Stimulated activated CD8-positive, alpha-beta memory T cell treated with anti-CD3 and anti-CD28 coated beads, Interleukin-4, amount 100 ng/mL, for 48 hours (primary cell): ENCODE results near the gene ADGRD2.

Experiments used
- DNase-seq: peaks from one replicate; pipeline ENCODE4 v3.0.0-alpha.2; 2020

ADGRD2 gene

GRCh38 chr9:124457079-124457886, 7.0 kb downstream of the ADGRD2 start:
- DNase-seq, result no peak

DNA sequence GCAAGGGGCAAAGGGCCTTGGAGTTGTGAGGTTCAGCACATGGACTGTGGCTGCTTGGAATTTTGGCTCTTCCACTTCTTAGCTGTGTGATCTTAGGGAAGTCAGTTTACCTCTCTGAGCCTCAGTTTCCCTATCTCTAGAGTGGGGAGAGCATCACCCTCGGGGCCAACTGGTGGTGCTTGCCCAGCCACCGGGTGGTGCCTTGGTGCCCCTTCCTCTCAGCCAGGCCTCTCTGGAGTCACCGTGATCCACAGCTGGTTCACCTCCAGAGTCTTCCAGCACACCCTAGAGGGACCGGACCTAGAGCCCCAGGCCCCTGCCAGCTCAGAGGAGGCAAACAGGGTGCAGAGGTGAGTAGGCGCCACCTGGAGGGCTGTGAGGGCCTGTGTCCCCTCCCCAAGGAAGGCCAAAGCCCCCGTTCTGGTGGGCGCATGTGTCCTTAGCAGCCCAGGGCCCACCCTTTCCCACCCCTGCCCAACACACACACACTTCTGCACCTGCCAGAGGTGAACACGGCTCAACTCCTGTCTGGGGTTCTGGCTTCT, 7.7 kb downstream of the ADGRD2 start:
- no peak for DNase-seq

- no peak for DNase-seq
These were observed 8.2 kb downstream of the ADGRD2 start for GRCh38 chr9:124458441-124458840.

DNA sequence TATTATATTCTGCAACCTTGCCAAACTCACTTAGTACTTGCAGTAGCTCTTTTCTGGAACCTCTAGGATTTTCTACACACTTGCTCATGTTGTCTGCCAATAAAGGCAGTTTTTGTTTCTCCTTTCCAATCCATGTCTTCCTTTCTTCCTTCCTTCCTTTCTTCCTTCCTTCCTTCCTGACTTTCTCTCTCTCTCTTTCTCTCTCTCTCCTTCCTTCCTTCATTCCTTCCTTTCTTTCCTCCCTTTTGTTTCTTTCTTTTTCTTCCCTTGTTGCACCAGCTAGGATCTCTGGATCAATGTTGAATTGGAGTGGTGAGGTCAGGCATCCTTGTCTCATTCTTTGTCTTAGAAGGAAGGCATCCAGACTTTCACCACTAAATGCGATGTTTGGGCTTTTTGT, 12.5 kb downstream of the ADGRD2 start:
- no peak for DNase-seq

- no peak for DNase-seq
These were observed 15.5 kb downstream of the ADGRD2 start for GRCh38 chr9:124465736-124466135.

DNA sequence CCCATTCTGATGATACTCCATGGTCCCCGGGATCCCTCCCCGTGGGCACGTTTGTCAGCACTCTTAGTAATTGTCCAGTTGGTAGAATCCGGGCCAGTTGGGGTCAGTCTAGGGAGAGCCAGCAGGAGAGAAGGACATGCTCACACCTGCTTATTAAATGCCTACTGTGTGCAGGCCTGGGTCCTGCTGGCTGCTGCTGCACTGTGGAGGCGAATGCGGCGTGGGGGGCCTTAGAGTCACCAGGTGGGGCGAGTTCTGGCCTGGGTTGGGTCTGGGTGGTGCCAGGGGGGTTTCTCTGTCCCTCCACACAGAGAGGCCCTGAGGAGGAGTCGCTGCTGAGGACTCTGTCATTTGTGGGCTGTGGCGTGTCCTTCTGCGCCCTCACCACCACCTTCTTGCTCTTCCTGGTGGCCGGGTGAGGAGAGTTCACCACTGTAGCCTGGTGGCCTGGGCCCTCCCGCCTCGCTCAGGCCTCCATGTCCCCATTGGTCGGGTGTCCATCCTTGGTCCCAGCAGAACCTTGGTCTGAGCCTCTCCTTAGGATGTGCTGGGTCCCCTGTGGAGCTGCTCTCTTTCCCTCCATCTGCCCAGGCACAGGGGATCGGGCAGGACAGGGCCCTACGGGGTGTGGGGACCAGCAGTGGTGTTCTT, 17.3 kb downstream of the ADGRD2 start:
- no peak for DNase-seq

- no peak for DNase-seq
These were observed 17.9 kb downstream of the ADGRD2 start for GRCh38 chr9:124468061-124468740.

DNA sequence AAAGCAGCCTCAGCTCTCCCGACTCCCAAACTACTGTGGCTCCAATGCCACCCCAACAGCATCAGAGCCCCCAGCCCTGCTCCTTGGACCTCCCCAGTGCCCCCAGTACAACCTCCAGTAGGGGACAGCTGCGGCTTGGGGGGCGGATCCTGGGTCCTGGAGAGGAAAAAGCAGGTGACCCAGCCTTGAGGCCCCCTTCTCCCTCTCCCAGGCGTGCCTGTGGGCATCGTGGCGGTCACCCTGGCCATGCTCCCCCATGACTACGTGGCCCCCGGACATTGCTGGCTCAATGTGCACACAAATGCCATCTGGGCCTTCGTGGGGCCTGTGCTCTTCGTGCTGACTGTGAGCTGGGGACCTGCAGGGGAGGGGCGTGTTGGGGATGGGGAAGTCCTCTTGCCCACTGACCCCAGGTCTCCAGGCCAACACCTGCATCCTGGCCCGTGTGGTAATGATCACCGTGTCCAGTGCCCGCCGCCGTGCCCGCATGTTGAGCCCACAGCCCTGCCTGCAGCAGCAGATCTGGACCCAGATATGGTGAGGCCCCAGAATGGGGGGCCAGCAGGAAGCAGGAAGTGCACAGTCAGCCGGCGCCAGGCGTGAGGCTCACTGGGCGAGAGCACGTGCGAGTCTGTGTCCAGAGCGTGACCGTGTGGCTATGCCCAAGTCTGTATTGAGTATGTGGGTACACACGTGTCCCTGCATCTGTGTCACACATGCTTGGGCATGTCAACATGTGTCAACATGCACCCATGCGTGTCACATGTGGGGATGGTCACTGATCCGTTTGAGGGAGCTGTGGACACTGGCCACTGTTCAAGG, 19.0 kb downstream of the ADGRD2 start:
- no peak for DNase-seq

DNA sequence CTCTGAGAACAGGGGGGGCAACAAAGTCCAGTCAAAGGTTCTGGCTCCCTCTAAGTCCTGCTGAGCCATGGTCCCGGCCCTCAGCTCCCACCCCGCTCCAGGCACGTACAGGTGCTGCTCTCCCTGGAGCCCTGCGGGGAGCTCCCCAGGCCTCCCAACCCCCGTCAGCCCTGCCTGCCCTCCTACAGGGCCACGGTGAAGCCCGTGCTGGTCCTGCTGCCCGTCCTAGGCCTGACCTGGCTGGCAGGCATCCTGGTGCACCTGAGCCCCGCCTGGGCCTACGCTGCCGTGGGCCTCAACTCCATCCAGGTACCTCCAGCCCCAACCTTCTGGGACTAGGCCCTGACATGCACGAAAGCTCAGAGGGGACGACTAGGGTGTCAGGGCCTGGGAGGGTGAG, 20.1 kb downstream of the ADGRD2 start:
- DNase-seq, result no peak

DNA sequence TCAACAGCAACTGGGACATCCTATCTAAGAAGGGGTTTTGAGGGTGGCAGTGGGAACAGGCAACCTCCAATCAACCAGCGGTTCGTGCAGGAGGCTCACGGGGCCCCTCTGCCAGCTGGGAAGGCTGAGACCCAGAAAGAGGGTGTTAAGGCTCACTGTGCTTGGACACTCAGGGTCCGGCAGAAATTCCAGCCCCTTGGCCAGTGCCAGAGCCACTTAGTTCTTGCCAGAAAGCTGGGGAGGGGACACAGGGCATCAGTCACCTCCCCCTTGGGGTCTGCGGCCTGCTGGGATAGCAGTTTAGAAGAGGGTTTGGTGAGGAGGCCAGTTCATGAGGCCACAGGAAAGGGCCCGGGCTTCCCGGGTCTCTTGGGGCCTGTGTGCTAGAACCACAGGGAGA, 20.5 kb downstream of the ADGRD2 start:
- no peak for DNase-seq

- DNase-seq, result no peak
These were observed 21.5 kb downstream of the ADGRD2 start for GRCh38 chr9:124471761-124472160.

- no peak for DNase-seq
These were observed 22.5 kb downstream of the ADGRD2 start for GRCh38 chr9:124472770-124473169.

GRCh38 chr9:124473310-124473709, 23.1 kb downstream of the ADGRD2 start:
- DNase-seq, result no peak

- no peak for DNase-seq
These were observed 23.9 kb downstream of the ADGRD2 start for GRCh38 chr9:124474151-124474550.

GRCh38 chr9:124475158-124475867, 25.1 kb downstream of the ADGRD2 start:
- DNase-seq, result no peak

- DNase-seq, result no peak
These were observed 25.8 kb downstream of the ADGRD2 start for GRCh38 chr9:124475868-124476690.

DNA sequence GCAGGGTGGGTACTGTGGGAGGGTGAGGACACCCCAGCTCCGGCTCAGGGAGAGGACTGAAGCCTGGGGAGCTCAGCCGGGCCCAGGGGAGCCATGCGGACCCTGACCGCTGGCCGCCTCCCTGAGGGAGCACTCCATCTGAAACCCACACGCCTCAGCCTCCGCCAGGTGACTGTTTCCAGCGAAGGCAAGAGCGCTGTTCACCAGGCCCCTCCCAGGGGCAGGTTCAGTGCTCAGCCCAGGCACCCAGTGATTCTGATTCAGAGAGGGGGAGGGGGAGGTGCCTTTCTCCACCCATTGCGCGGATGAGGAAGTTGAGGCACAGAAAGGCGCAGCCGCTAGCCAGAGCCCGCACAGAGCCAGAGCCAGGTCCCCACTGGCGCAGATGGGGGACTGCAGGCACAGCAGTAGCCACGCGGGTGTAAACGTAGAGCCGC, 27.0 kb downstream of the ADGRD2 start:
- DNase-seq, result no peak

DNA sequence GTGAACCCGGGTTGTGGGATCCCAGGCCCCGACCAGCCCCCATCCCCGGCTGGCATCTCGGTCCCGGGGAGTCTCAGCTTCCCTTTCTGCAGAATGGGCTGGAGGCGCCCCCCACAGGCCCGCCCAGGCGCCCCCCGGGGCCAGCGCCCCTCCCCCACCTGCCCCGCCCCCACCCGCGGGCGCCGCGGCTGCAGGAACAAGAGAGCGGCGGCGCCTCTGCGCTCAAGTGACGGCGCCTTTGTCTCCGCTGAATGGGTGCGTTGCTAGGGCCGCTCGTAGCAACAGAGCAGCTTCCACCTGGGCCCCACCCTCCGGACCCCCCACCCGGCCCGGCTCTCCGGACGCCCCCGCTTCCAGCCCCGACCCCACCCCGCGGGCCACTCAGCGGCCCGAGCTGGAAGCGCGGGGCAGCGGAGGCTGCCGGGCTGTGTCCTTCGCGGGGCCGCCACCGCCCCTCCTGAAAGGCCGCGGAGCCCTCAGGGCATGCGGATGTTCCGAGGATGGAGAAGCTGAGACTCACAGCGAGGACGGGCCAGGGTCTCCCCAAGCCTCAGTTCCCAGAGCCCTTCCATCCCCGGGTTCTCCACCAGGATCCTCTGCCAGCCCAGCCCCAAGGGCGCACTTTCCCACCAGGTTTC, 27.5 kb downstream of the ADGRD2 start:
- DNase-seq, result no peak

- DNase-seq, result no peak
These were observed 28.1 kb downstream of the ADGRD2 start for GRCh38 chr9:124478354-124478753.

GRCh38 chr9:124479371-124479770, 29.1 kb downstream of the ADGRD2 start:
- DNase-seq, result no peak
